ENCODE data around the gene ANKIB1.
A peak's percentile ranks its signal among the peaks of the same experiment; 100 is the strongest.
"Not testable (repeated sequence)": the region's sequence is repeated elsewhere in the genome, so short reads cannot be mapped to it uniquely, and the experiment has no call there.

ANKIB1 gene

GRCh38 chr7:92245487-92246359, at the start of gene ANKIB1, which contains the start of gene KRIT1:
Gene ANKIB1 (plus strand): TSS chr7:92245974. CDS start chr7:92294979, 49,005 bp downstream.
Gene KRIT1 (minus strand): TSS chr7:92245914. CDS start chr7:92242135, 3,779 bp downstream.
- peak; percentile 12 to 77 for DNase-seq

GRCh38 chr7:92200791-92201190, 45.0 kb upstream of the ANKIB1 start:
- DNase-seq = no peak

GRCh38 chr7:92205987-92206386, 39.8 kb upstream of the ANKIB1 start:
- no peak for DNase-seq

- DNase-seq = no peak
Observed at GRCh38 chr7:92206672-92207071, 39.1 kb upstream of the ANKIB1 start.

GRCh38 chr7:92221766-92222165, 24.0 kb upstream of the ANKIB1 start:
- DNase-seq = no peak

GRCh38 chr7:92226981-92227380, 18.8 kb upstream of the ANKIB1 start:
- DNase-seq = no peak

GRCh38 chr7:92228100-92228499, 17.7 kb upstream of the ANKIB1 start:
- DNase-seq = no peak

GRCh38 chr7:92228742-92229141, 17.0 kb upstream of the ANKIB1 start:
- DNase-seq = no peak

- no peak for DNase-seq
Observed at GRCh38 chr7:92230547-92230946, 15.2 kb upstream of the ANKIB1 start.

GRCh38 chr7:92242972-92243371, 2.8 kb upstream of the ANKIB1 start:
- no peak for DNase-seq

GRCh38 chr7:92244808-92245486, 827 bp upstream of the ANKIB1 start:
- no peak for DNase-seq

- no peak for DNase-seq
Observed at GRCh38 chr7:92246360-92247101, 757 bp downstream of the ANKIB1 start.

GRCh38 chr7:92250603-92251002, 4.8 kb downstream of the ANKIB1 start:
- DNase-seq = no peak

GRCh38 chr7:92251181-92251580, 5.4 kb downstream of the ANKIB1 start:
- DNase-seq = no peak

GRCh38 chr7:92253251-92253650, 7.5 kb downstream of the ANKIB1 start:
- DNase-seq = no peak

GRCh38 chr7:92254800-92255199, 9.0 kb downstream of the ANKIB1 start:
- DNase-seq = not testable (repeated sequence)

GRCh38 chr7:92255308-92255707, 9.5 kb downstream of the ANKIB1 start:
- no peak for DNase-seq

GRCh38 chr7:92259062-92259461, 13.3 kb downstream of the ANKIB1 start:
- no peak for DNase-seq

GRCh38 chr7:92259610-92260247, 14.0 kb downstream of the ANKIB1 start:
- DNase-seq = no peak

- no peak for DNase-seq
Observed at GRCh38 chr7:92260248-92260781, 14.5 kb downstream of the ANKIB1 start.

GRCh38 chr7:92266415-92267241, 20.9 kb downstream of the ANKIB1 start:
- no peak for DNase-seq

- DNase-seq = no peak
Observed at GRCh38 chr7:92268921-92269320, 23.1 kb downstream of the ANKIB1 start.
